Ascending aorta (tissue), 2 donors: Measurements from ENCODE around the gene OGFOD2. TPM values are rescaled to one million over a fixed set of nuclear protein-coding genes. Genes with fewer than 3 reads are reported as not detected.

ENCODE experiments used
- DNase-seq, 2 donors: peaks; one replicate each; pipeline ENCODE4 v3.0.0-alpha.2; 2019; ENCODE audit warnings: low spot score in 2 of 2
- H3K27ac ChIP-seq, 2 donors: fragments of 200-600 bp; sonication (generic); one replicate each; pipeline ENCODE4 v1.5.1; 2016 to 2017; ENCODE audit warnings: mild to moderate bottlenecking in 1 of 2
- H3K27me3 ChIP-seq: fragments of 200-600 bp; sonication (generic); one replicate; pipeline ENCODE4 v1.5.1; 2017
- H3K36me3 ChIP-seq, 2 donors: fragments of 200-600 bp; sonication (generic); one replicate each; pipeline ENCODE4 v1.5.1; 2016
- H3K4me1 ChIP-seq, 2 donors: fragments of 200-600 bp; sonication (generic); one replicate each; pipeline ENCODE4 v1.5.1; 2016 to 2017; ENCODE audit warnings: mild to moderate bottlenecking in 1 of 2
- H3K4me3 ChIP-seq, 2 donors: fragments of 200-600 bp; sonication (generic); one replicate each; pipeline ENCODE4 v1.5.1; 2016 to 2017; ENCODE audit warnings: mild to moderate bottlenecking in 1 of 2
- H3K9me3 ChIP-seq, 2 donors: fragments of 200-600 bp; sonication (generic); one replicate each; pipeline ENCODE4 v1.5.1; 2016
- CTCF ChIP-seq, 3 experiments: fragments of 200-600 bp in 2 of 3; fragments of 450-650 bp in 1 of 3; sonication (generic) in 2 of 3; IDR thresholded peaks; one replicate each; pipeline ENCODE4 v1.5.1; 2016 to 2019; ENCODE audit warnings: antibody characterized with exemption in 3 of 3, mild to moderate bottlenecking in 1 of 3, moderate library complexity in 1 of 3
- intact Hi-C: fragments of 100-400 bp; cut with DNase I; formaldehyde crosslinking; loops from one replicate; pipeline ENCODE4 v1.15.1; 2023
- total RNA-seq: library from RNA; depleted of rRNA; stranded (reverse); fragments of >200 nt; gene quantifications from one replicate; pipeline ENCODE4 v1.1.0, GENCODE V29; 2016

OGFOD2 gene
- total RNA-seq, 1 donor from 2014 or later = 19.6 TPM

- H3K4me1 ChIP-seq = peaks cover 27 to 40% of the 10 kb centered on the region in 2 donors
- no peaks in the 10 kb centered on the region for H3K9me3 ChIP-seq
- H3K27ac ChIP-seq = no peak overlapping the region
- intact Hi-C loops = no loop called here
- H3K36me3 ChIP-seq = peaks cover 24 to 43% of the 10 kb centered on the region in 2 donors
- no peaks in the 10 kb centered on the region for H3K27me3 ChIP-seq
- TF ChIP-seq CTCF (IDR thresholded peaks at IDR 0.05) = no peak
- no peak for DNase-seq
- H3K4me3 ChIP-seq = no peak overlapping the region
Measured at GRCh38 chr12:122986258-122986871, 11.3 kb downstream of the OGFOD2 start.

GRCh38 chr12:122987086-122987951 lies 12.3 kb downstream of the OGFOD2 start:
- DNase-seq = no peak
- no peak overlapping the region for H3K27ac ChIP-seq
- TF ChIP-seq CTCF (IDR thresholded peaks at IDR 0.05) = no peak
- intact Hi-C loops = no loop called here
- H3K4me1 ChIP-seq = peaks cover 18 to 31% of the 10 kb centered on the region in 2 donors
- H3K4me3 ChIP-seq = no peak overlapping the region
- no peaks in the 10 kb centered on the region for H3K27me3 ChIP-seq
- peaks cover 24 to 36% of the 10 kb centered on the region in 2 donors for H3K36me3 ChIP-seq
- H3K9me3 ChIP-seq = no peaks in the 10 kb centered on the region

DNA sequence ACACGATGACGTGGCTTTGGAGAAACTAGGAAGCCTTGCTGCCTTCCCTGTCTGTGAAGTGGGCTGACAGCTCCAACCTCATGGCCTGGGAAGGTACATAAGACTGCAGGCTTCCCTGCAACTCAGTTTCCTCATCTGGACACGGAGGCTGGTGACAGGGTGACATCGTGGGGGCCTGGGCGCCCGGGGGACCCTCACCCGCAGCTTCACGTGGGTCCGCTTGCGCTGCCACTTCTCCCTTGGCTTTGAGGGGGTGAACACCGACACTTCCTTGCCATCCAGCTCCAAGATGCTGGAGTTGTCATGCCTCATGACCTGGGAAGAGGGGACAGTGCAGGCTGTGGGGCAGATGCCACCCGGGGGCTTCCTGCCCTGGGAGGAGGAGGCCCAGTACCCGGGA lies 13.0 kb downstream of the OGFOD2 start:
- no peaks in the 10 kb centered on the region for H3K9me3 ChIP-seq

GRCh38 chr12:122988612-122989212 lies 13.7 kb downstream of the OGFOD2 start:
- Histone ChIP-seq H3K9me3 (no peaks in the 10 kb centered on the region), H3K27ac (no peak overlapping the region), H3K4me1 (peaks cover 5 to 17% of the 10 kb centered on the region in 2 donors), H3K4me3 (no peak overlapping the region), H3K36me3 (peaks cover 24 to 28% of the 10 kb centered on the region in 2 donors), H3K27me3 (no peaks in the 10 kb centered on the region)
- intact Hi-C loops = no loop called here
- DNase-seq = no peak
- TF ChIP-seq CTCF (IDR thresholded peaks at IDR 0.05) = no peak

More for the DNA sequence above, 13.0 kb downstream of the OGFOD2 start:
- no peak overlapping the region for H3K27ac ChIP-seq
- H3K36me3 ChIP-seq = peaks cover 24 to 30% of the 10 kb centered on the region in 2 donors
- H3K4me1 ChIP-seq = peaks cover 11 to 24% of the 10 kb centered on the region in 2 donors
- no peak for TF ChIP-seq CTCF (IDR thresholded peaks at IDR 0.05)
- no peaks in the 10 kb centered on the region for H3K27me3 ChIP-seq
- intact Hi-C loops = no loop called here
- H3K4me3 ChIP-seq = no peak overlapping the region
- no peak for DNase-seq

- no peak for DNase-seq
- intact Hi-C loops = no loop called here
- no peak for TF ChIP-seq CTCF (IDR thresholded peaks at IDR 0.05)
- H3K36me3 ChIP-seq = peaks cover 24 to 28% of the 10 kb centered on the region in 2 donors
- no peaks in the 10 kb centered on the region for H3K27me3 ChIP-seq
- no peaks in the 10 kb centered on the region for H3K9me3 ChIP-seq
- H3K4me3 ChIP-seq = no peak overlapping the region
- no peak overlapping the region for H3K27ac ChIP-seq
- H3K4me1 ChIP-seq = peaks cover 0 to 11% of the 10 kb centered on the region in 2 donors
Measured at GRCh38 chr12:122989225-122989839, 14.3 kb downstream of the OGFOD2 start.
